RWPE2 (cell line): ENCODE measurements around the gene ANK2.

Source experiments
- ATAC-seq: fragments of 200-7000 bp; cut with Tn5 transposase; 3 replicates; pipeline ENCODE4 v1.9.1; 2021; ENCODE audit warnings: low read depth
- DNase-seq: peaks from one replicate; pipeline ENCODE4 v3.0.0-alpha.2; 2020; ENCODE audit warnings: low spot score
- H3K27ac ChIP-seq: fragments of 450-650 bp; 2 replicates; pipeline ENCODE4 v1.5.1; 2017; ENCODE audit warnings: mild to moderate bottlenecking; ENCODE audit not compliant: poor library complexity, severe bottlenecking
- H3K27me3 ChIP-seq: fragments of 250-450 bp; sonication (Bioruptor Pico); 2 replicates; pipeline ENCODE4 v1.5.1; 2021; ENCODE audit warnings: mild to moderate bottlenecking, moderate library complexity; ENCODE audit not compliant: insufficient read depth, poor library complexity, severe bottlenecking
- H3K36me3 ChIP-seq: fragments of 250-450 bp; sonication (Bioruptor Pico); 2 replicates; pipeline ENCODE4 v1.5.1; 2020; ENCODE audit warnings: low read depth, mild to moderate bottlenecking, moderate library complexity
- H3K4me1 ChIP-seq: fragments of 250-450 bp; sonication (Bioruptor Pico); 2 replicates; pipeline ENCODE4 v1.5.1; 2021; ENCODE audit warnings: mild to moderate bottlenecking, moderate library complexity; ENCODE audit not compliant: insufficient read depth, poor library complexity, severe bottlenecking
- H3K4me3 ChIP-seq: fragments of 250-450 bp; sonication (Bioruptor Pico); 2 replicates; pipeline ENCODE4 v1.5.1; 2021; ENCODE audit warnings: mild to moderate bottlenecking, moderate library complexity; ENCODE audit not compliant: severe bottlenecking
- H3K9me3 ChIP-seq: fragments of 250-450 bp; sonication (Bioruptor Pico); 2 replicates; pipeline ENCODE4 v1.5.1; 2021; ENCODE audit warnings: mild to moderate bottlenecking, moderate library complexity; ENCODE audit not compliant: severe bottlenecking
- CTCF ChIP-seq: fragments of 450-650 bp; IDR thresholded peaks from one replicate; pipeline ENCODE4 v1.5.1; 2017; ENCODE audit warnings: mild to moderate bottlenecking, moderate library complexity; ENCODE audit not compliant: poor library complexity, severe bottlenecking

The ANK2 gene

GRCh38 chr4:113411496-113411938 lies 362.1 kb downstream of the ANK2 start:
- TF ChIP-seq CTCF, result peak; percentile 12

GRCh38 chr4:113419631-113420030 lies 370.2 kb downstream of the ANK2 start:
- Histone ChIP-seq H3K4me1 (no peaks in the 10 kb centered on the region), H3K27me3 (no peaks in the 10 kb centered on the region), H3K9me3 (no peaks in the 10 kb centered on the region), H3K27ac (no peak overlapping the region), H3K4me3 (no peak overlapping the region), H3K36me3 (peaks cover 5% of the 10 kb centered on the region; the same call in 1 of the 2 replicates)
- no peak for TF ChIP-seq CTCF
- ATAC-seq, result no peak
- no peak for DNase-seq

More at GRCh38 chr4:113411496-113411938, 362.1 kb downstream of the ANK2 start:
- peaks cover 9% of the 10 kb centered on the region for H3K4me1 ChIP-seq
- H3K27me3 ChIP-seq, result no peaks in the 10 kb centered on the region
- no peaks in the 10 kb centered on the region for H3K36me3 ChIP-seq
- DNase-seq (no peak), ATAC-seq (peak; percentile 72)
- no peak overlapping the region for H3K27ac ChIP-seq
- H3K9me3 ChIP-seq, result no peaks in the 10 kb centered on the region
- no peak overlapping the region for H3K4me3 ChIP-seq

- ATAC-seq (no peak), DNase-seq (no peak)
- Histone ChIP-seq H3K9me3 (no peaks in the 10 kb centered on the region), H3K36me3 (peaks cover 5% of the 10 kb centered on the region; the same call in 1 of the 2 replicates), H3K27me3 (no peaks in the 10 kb centered on the region), H3K4me3 (no peak overlapping the region), H3K4me1 (no peaks in the 10 kb centered on the region), H3K27ac (no peak overlapping the region)
- TF ChIP-seq CTCF, result no peak
These were observed 371.5 kb downstream of the ANK2 start for GRCh38 chr4:113420938-113421337.

GRCh38 chr4:113423631-113424030 lies 374.2 kb downstream of the ANK2 start:
- H3K36me3 ChIP-seq, result peaks cover 5% of the 10 kb centered on the region; the same call in 1 of the 2 replicates
- no peak overlapping the region for H3K27ac ChIP-seq
- DNase-seq (no peak), ATAC-seq (no peak; the same call in 2 of the 3 replicates)
- no peak for TF ChIP-seq CTCF
- H3K27me3 ChIP-seq, result no peaks in the 10 kb centered on the region
- H3K4me1 ChIP-seq, result no peaks in the 10 kb centered on the region
- H3K9me3 ChIP-seq, result no peaks in the 10 kb centered on the region
- no peak overlapping the region for H3K4me3 ChIP-seq

GRCh38 chr4:113433116-113433515 lies 383.7 kb downstream of the ANK2 start:
- ATAC-seq (no peak), DNase-seq (no peak)
- Histone ChIP-seq H3K4me1 (peaks cover 12% of the 10 kb centered on the region), H3K4me3 (no peak overlapping the region), H3K9me3 (no peaks in the 10 kb centered on the region), H3K36me3 (no peaks in the 10 kb centered on the region), H3K27me3 (no peaks in the 10 kb centered on the region), H3K27ac (no peak overlapping the region)
- no peak for TF ChIP-seq CTCF
